Loucy (cell line): ENCODE data around the gene LMAN2L.

Experiments
- H2AFZ ChIP-seq: fragments of 200-600 bp; sonication (generic); 2 replicates; pipeline ENCODE4 v1.6.0; 2016; ENCODE audit warnings: antibody characterized with exemption, mild to moderate bottlenecking, low read length, moderate library complexity
- H3F3A ChIP-seq: fragments of 200-600 bp; 2 replicates; pipeline ENCODE4 v1.6.0; 2016; ENCODE audit warnings: antibody characterized with exemption, low read depth, mild to moderate bottlenecking
- H3K27me3 ChIP-seq: fragments of 200-600 bp; sonication (generic); 2 replicates; pipeline ENCODE4 v1.6.1; 2014; ENCODE audit warnings: low read length, mild to moderate bottlenecking; ENCODE audit not compliant: insufficient read depth, poor library complexity, severe bottlenecking
- H3K36me3 ChIP-seq: fragments of 200-600 bp; sonication (generic); 2 replicates; pipeline ENCODE4 v1.6.1; 2016; ENCODE audit warnings: low read length; ENCODE audit not compliant: insufficient read depth
- H3K4me1 ChIP-seq: fragments of 200-600 bp; sonication (generic); 2 replicates; pipeline ENCODE4 v1.5.1; 2014; ENCODE audit warnings: low read length, mild to moderate bottlenecking; ENCODE audit not compliant: insufficient read depth, poor library complexity, severe bottlenecking
- H3K4me2 ChIP-seq: fragments of 200-600 bp; sonication (generic); 2 replicates; pipeline ENCODE4 v1.6.0; 2014; ENCODE audit warnings: antibody characterized with exemption, low read length, low read depth, mild to moderate bottlenecking; ENCODE audit not compliant: poor library complexity, severe bottlenecking
- H3K4me3 ChIP-seq: fragments of 200-600 bp; sonication (generic); 2 replicates; pipeline ENCODE4 v1.5.1; 2014; ENCODE audit warnings: low read length, mild to moderate bottlenecking, mixed read lengths; ENCODE audit not compliant: poor library complexity, severe bottlenecking
- H3K79me2 ChIP-seq: fragments of 200-600 bp; sonication (generic); 2 replicates; pipeline ENCODE4 v1.6.1; 2014; ENCODE audit warnings: low read length; ENCODE audit not compliant: insufficient read depth
- H3K9ac ChIP-seq: fragments of 200-600 bp; sonication (generic); 2 replicates; pipeline ENCODE4 v1.6.0; 2014; ENCODE audit warnings: mild to moderate bottlenecking, low read depth, low read length, moderate library complexity; ENCODE audit not compliant: poor library complexity, severe bottlenecking
- H3K9me2 ChIP-seq: fragments of 200-600 bp; sonication (generic); replicated peaks from 2 replicates; pipeline ENCODE4 v1.6.1; 2016; ENCODE audit warnings: low read depth, low read length, mixed read lengths
- H3K9me3 ChIP-seq: fragments of 200-600 bp; sonication (generic); 2 replicates; pipeline ENCODE4 v1.6.1; 2014; ENCODE audit warnings: mild to moderate bottlenecking, antibody characterized with exemption, low read length, low read depth; ENCODE audit not compliant: insufficient read depth
- H4K20me1 ChIP-seq: fragments of 200-600 bp; sonication (generic); 2 replicates; pipeline ENCODE4 v1.6.0; 2014; ENCODE audit warnings: antibody characterized with exemption, low read length, mild to moderate bottlenecking; ENCODE audit not compliant: insufficient read depth, poor library complexity, severe bottlenecking
- EZH2phosphoT487 ChIP-seq: fragments of 200-600 bp; IDR thresholded peaks from 2 replicates; pipeline ENCODE4 v1.6.1; 2018; ENCODE audit warnings: antibody characterized with exemption, mild to moderate bottlenecking, moderate library complexity, borderline replicate concordance
- TF ChIP-seq, protein P1 (sequence below): fragments of 200-600 bp; sonication (generic); conservative IDR thresholded peaks from 2 replicates; pipeline ENCODE4 v1.5.1; 2014; ENCODE audit warnings: mild to moderate bottlenecking, antibody characterized with exemption, low read length

Gene LMAN2L

DNA sequence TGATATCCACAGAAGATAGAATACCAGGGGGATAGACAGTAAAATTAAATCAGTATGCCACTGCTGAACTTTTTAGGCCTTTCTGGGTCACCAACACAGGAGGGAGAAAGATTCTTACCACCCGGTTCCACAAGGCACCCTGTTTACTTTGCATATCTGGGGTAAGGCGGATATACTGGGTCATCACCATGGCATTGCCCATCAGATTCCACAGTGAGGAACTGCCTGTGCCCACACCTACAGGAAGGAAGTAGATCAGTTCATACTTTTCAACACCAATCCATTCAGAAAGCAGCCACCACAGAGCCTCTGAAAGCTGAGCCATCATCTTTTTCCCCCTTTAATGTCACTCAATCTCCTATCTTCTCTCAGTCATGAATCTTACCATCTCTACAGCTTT, 2.0 kb downstream of the LMAN2L start:
- H3K9ac ChIP-seq = no peak overlapping the region
- peak overlapping the region; percentile 36 for H3K4me3 ChIP-seq
- no peak overlapping the region for H2AFZ ChIP-seq
- H3K36me3 ChIP-seq = peaks cover 16% of the 10 kb centered on the region; the same call in 1 of the 2 replicates
- H3K79me2 ChIP-seq = peaks cover 13% of the 10 kb centered on the region
- TF ChIP-seq EZH2phosphoT487 = no peak
- TF ChIP-seq, protein P1, sequence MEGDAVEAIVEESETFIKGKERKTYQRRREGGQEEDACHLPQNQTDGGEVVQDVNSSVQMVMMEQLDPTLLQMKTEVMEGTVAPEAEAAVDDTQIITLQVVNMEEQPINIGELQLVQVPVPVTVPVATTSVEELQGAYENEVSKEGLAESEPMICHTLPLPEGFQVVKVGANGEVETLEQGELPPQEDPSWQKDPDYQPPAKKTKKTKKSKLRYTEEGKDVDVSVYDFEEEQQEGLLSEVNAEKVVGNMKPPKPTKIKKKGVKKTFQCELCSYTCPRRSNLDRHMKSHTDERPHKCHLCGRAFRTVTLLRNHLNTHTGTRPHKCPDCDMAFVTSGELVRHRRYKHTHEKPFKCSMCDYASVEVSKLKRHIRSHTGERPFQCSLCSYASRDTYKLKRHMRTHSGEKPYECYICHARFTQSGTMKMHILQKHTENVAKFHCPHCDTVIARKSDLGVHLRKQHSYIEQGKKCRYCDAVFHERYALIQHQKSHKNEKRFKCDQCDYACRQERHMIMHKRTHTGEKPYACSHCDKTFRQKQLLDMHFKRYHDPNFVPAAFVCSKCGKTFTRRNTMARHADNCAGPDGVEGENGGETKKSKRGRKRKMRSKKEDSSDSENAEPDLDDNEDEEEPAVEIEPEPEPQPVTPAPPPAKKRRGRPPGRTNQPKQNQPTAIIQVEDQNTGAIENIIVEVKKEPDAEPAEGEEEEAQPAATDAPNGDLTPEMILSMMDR = no peak
- H3K4me1 ChIP-seq = peaks cover 15% of the 10 kb centered on the region
- H3K4me2 ChIP-seq = peak overlapping the region; percentile 58
- no peaks in the 10 kb centered on the region for H3K27me3 ChIP-seq
- no peaks in the 10 kb centered on the region for H3F3A ChIP-seq
- no peaks in the 10 kb centered on the region for H3K9me3 ChIP-seq
- H4K20me1 ChIP-seq = peaks cover 10% of the 10 kb centered on the region
- no peaks in the 10 kb centered on the region for H3K9me2 ChIP-seq

DNA sequence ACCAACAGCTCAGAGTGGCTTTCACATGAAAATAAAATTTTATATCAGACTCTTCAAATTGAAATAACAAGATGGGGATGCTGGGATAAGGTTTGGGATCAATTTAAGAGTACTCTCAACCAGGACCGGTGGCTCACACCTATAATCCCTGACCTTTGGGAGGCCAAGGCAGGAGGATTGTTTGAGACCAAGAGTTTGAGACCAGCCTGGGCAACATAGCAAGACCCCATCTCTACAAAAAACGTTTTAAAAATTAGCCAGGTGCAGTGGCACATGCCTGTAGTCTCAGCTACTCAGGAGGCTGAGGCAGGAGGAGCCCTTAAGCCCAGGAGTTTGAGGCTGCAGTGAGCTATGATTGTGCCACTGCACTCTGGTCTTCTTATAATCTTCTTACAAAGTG, 2.6 kb downstream of the LMAN2L start:
- TF ChIP-seq, protein P1 = no peak
- no peak for TF ChIP-seq EZH2phosphoT487
- Histone ChIP-seq H3K36me3 (peaks cover 19% of the 10 kb centered on the region; the same call in 1 of the 2 replicates), H2AFZ (no peak overlapping the region), H3K9ac (no peak overlapping the region), H3K79me2 (peaks cover 13% of the 10 kb centered on the region), H3K4me3 (no peak overlapping the region), H3F3A (no peaks in the 10 kb centered on the region), H3K9me3 (no peaks in the 10 kb centered on the region), H3K27me3 (no peaks in the 10 kb centered on the region), H3K4me1 (peaks cover 15% of the 10 kb centered on the region), H4K20me1 (peaks cover 10% of the 10 kb centered on the region), H3K9me2 (no peaks in the 10 kb centered on the region), H3K4me2 (peak overlapping the region; percentile 58)

DNA sequence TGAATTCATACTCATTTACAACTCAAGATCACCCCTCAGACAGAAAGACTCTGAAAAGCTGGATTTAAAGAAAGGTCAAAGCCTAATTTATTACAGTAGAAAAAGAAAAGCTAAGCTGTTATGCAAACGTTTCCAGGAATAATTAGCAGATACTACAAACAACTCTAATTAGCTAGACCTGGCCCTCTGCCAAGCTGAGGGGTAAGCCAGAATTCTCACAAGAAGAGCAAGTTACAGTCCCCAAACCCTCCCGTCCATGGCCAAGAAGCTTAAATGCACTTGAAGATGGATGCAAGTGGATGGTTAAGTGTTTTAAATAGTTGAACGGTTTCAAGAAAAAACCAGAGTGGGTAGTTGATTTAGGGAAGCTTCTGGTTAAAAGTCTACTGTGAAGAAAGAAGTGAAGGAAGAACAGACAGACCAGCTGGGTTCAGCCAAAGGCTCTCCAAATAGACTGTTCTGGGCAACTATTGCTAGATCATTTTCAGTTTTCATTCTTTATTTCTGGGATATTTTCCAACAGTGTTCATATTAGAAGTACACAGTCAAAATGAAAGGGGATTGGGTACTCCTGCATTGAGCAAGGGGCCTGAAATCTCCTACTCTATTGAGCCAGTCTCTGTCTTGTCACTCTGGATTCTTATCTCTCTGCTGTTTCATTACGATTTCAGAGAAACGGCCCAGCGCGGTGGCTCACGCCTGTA, 4.8 kb downstream of the LMAN2L start:
- Histone ChIP-seq H3K9me2 (no peaks in the 10 kb centered on the region), H3K4me2 (no peak overlapping the region), H3K4me1 (peaks cover 11% of the 10 kb centered on the region), H2AFZ (no peak overlapping the region), H3K4me3 (no peak overlapping the region), H3K36me3 (peaks cover 24% of the 10 kb centered on the region; the same call in 1 of the 2 replicates), H3F3A (no peaks in the 10 kb centered on the region), H3K9ac (no peak overlapping the region), H4K20me1 (peaks cover 10% of the 10 kb centered on the region), H3K9me3 (no peaks in the 10 kb centered on the region), H3K79me2 (peaks cover 13% of the 10 kb centered on the region), H3K27me3 (no peaks in the 10 kb centered on the region)
- no peak for TF ChIP-seq EZH2phosphoT487
- TF ChIP-seq, protein P1 = no peak
